HUES6 (cell line): ENCODE results near the gene MCTP1.

Experiments
- H3K27ac ChIP-seq: 2 replicates; pipeline ENCODE4 v1.7.0; 2013; ENCODE audit warnings: low read depth, mild to moderate bottlenecking, low read length, inconsistent platforms
- H3K27me3 ChIP-seq: 2 replicates; pipeline ENCODE4 v1.6.1; 2013; ENCODE audit warnings: low read length; ENCODE audit not compliant: control insufficient read depth, insufficient read depth
- H3K36me3 ChIP-seq: 2 replicates; pipeline ENCODE4 v1.6.1; 2013; ENCODE audit warnings: low read length; ENCODE audit not compliant: control insufficient read depth, insufficient read depth
- H3K4me1 ChIP-seq: 2 replicates; pipeline ENCODE4 v1.6.1; 2013; ENCODE audit warnings: low read length; ENCODE audit not compliant: control insufficient read depth, insufficient read depth
- H3K4me3 ChIP-seq: 2 replicates; pipeline ENCODE4 v1.5.1; 2013; ENCODE audit warnings: low read depth, low read length
- H3K9ac ChIP-seq: one replicate; pipeline ENCODE4 v1.6.1; 2013; ENCODE audit warnings: mild to moderate bottlenecking, low read length
- H3K9me3 ChIP-seq: 2 replicates; pipeline ENCODE4 v1.6.1; 2013; ENCODE audit warnings: low read depth, low read length; ENCODE audit not compliant: control insufficient read depth, insufficient read depth

The MCTP1 gene

DNA sequence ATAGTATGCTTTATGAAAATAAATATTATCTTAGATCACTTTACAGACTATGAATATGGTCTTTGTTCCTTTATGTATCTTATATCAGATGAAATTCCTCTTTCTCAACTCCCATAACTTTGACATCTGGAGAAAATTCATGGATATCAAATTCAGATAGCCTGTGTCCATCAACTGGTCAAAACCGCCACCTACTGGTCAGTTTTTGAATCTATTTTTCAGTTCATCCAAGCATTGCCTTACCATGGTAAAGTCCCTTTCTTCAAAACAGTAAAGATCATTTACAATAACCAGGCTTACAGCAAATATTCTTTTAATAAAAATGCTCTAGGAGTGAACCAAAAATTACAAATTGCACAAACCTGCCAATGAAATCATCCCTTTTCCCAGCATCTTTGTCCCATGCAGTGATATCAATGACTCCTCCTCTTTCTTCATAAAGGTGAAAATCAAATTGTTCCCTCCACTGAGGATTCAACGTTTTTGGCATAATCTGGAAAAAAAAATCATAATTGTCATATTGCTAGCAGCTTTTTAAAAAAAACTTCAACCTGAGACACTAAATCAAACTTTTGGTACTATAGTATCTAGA, 375.9 kb downstream of the MCTP1 start:
- Histone ChIP-seq H3K9me3 (no peaks in the 10 kb centered on the region), H3K4me1 (no peaks in the 10 kb centered on the region), H3K27me3 (no peaks in the 10 kb centered on the region), H3K36me3 (no peaks in the 10 kb centered on the region), H3K4me3 (no peak overlapping the region), H3K9ac (no peak overlapping the region), H3K27ac (no peak overlapping the region)

DNA sequence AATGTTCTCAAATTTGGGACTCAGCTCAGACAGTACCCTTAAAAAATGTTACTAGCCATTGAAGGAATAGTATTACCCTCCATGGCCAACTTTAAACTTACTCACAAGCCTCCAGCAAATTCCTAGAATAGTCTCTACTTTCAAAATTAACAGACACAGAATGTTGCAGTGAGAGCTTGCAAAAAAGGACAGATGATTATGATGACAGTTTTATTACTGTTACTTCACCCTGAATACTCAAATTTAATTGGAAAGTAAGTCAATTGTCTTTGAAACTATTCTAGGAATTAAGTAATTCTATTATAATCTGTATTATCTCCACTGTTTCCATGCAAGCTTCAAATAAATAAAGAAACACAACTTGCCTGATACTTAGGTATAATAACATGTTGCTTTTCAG, 378.1 kb downstream of the MCTP1 start:
- no peak overlapping the region for H3K4me3 ChIP-seq
- H3K9me3 ChIP-seq = no peaks in the 10 kb centered on the region
- H3K9ac ChIP-seq = no peak overlapping the region
- no peaks in the 10 kb centered on the region for H3K27me3 ChIP-seq
- H3K27ac ChIP-seq = no peak overlapping the region
- H3K36me3 ChIP-seq = no peaks in the 10 kb centered on the region
- no peaks in the 10 kb centered on the region for H3K4me1 ChIP-seq

DNA sequence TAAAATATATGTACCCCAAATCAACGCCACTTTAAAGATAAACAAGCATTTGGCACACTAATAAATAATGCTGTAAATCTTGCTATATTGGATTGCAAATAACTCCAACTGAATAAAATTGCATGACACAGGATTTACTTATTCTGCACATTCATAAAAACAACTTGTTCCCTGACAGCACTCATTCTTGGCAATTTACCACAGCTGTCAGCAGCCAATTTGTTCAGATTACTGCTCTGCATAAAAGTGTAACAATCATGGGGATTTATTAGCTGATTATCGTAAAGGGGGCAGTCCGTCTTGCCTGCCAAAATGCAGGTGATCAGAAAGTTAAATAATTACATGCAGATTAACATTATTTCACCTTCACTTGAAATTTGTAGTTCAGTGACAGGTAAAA, 381.2 kb downstream of the MCTP1 start:
- H3K4me1 ChIP-seq = no peaks in the 10 kb centered on the region
- no peaks in the 10 kb centered on the region for H3K27me3 ChIP-seq
- no peaks in the 10 kb centered on the region for H3K9me3 ChIP-seq
- no peak overlapping the region for H3K9ac ChIP-seq
- no peak overlapping the region for H3K27ac ChIP-seq
- H3K4me3 ChIP-seq = no peak overlapping the region
- no peaks in the 10 kb centered on the region for H3K36me3 ChIP-seq

DNA sequence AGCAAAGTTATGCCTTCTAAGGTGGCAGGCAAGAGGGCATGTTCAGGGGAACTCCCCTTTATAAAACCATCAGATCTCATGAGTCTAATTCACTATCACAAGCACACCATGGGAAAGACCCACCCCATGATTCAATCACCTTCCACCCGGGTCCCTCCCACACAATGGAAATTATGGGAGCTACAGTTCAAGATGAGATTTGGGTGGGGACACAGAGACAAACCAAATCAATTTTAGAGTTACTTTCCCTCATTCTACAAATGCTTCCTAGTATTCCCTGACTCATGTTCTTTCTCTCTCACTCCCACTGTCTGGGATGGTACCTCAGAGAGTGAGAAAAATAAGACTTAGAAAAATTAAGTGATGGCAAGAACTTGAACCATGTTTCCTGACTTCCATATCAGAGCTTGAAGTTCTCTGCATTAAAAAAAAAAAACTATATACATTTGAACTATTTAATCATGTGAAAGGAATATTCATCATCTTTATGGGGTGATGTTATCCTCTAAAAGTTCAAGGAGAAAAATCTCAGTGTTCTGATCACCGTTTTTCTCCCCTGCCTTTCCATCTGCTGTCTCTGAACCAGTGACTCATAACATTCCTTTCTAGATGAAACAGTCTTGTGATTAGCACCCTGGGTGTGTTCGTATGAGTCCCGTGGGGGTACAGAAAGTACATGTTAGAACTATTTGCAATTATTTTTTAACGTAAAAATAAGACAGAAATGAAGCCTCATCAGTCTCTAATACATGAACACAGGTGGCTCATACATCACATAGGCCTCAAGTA, 383.5 kb downstream of the MCTP1 start:
- no peaks in the 10 kb centered on the region for H3K4me1 ChIP-seq
- H3K36me3 ChIP-seq = no peaks in the 10 kb centered on the region
- no peak overlapping the region for H3K9ac ChIP-seq
- no peak overlapping the region for H3K4me3 ChIP-seq
- no peaks in the 10 kb centered on the region for H3K9me3 ChIP-seq
- H3K27ac ChIP-seq = no peak overlapping the region
- H3K27me3 ChIP-seq = no peaks in the 10 kb centered on the region

DNA sequence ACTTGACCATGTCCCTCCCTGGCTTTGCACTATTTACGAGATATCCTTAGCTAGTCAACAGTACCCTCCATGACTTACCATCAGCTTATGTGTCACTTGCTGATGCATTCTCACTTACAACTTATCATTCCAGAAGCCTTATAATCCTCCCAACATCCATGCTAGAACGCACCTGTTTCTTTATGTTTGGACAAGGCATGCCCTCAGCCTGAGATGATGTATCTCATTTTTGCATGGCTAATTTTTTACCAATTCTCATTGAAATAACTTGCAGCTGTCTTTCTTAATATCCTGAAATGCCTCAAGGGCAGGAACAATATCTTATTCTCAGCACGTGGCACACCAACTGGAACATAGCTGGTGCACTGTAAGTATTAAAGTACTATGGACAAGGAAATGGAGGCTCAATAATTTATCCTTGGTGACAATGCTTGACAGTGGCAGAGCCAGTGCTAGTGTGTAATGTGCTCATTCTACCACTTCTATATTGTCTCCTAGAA, 384.8 kb downstream of the MCTP1 start:
- Histone ChIP-seq H3K36me3 (no peaks in the 10 kb centered on the region), H3K4me1 (no peaks in the 10 kb centered on the region), H3K9me3 (no peaks in the 10 kb centered on the region), H3K9ac (no peak overlapping the region), H3K27me3 (no peaks in the 10 kb centered on the region), H3K27ac (no peak overlapping the region), H3K4me3 (no peak overlapping the region)

DNA sequence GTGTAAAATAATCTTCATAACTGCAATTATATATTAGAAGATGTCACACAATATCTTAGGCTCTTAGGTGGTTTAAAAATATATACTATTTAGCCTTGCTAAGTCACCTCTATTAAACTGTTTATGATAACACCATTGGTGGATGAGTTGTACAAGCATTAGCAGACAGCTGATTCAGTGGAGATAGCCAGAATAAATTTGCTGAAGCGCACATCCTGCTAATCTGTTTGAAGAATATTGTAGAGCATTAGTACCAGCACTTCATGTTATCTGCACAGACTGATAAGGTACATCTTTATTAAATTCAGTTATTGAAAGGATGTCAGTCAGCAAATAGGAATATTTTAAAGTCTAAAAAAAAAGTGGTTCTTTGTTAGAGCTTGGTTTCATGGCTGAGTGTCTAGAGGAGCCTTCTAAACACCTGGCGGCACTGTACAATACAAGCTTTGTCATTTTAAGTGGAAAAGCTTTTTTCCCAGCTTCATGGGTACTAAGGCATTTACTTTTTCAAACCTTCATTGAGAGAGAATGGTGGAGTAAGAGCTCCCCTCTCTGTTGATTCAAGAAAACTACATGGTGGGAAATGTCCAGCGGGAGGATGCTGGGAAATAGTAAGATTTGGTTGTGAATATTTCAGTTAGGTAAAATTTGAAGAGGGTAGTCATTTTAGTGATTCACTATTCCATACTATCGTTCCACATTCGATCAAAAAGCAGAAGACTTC, 391.3 kb downstream of the MCTP1 start:
- H3K36me3 ChIP-seq = no peaks in the 10 kb centered on the region
- H3K27ac ChIP-seq = no peak overlapping the region

DNA sequence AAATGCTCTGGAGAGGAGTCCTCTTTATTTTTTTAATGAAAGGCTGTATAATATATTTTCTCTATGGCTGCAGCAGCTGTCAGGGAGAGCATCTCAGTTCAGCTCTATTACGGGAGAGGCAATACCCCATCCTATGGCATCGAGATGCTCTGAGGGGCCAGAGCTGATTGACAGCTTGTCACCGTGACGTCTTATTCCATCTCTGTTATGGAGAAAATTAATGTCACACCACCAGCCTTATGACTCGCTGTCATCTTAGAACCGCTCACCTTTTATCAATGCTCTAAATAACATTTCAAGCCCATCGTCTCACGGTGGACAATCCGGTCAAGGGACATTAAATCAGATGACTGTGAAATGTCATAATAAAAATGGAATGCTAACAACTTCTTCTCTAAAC, 392.9 kb downstream of the MCTP1 start:
- no peaks in the 10 kb centered on the region for H3K4me1 ChIP-seq
- H3K27me3 ChIP-seq = no peaks in the 10 kb centered on the region
- no peak overlapping the region for H3K27ac ChIP-seq
- no peak overlapping the region for H3K9ac ChIP-seq
- no peaks in the 10 kb centered on the region for H3K36me3 ChIP-seq
- no peak overlapping the region for H3K4me3 ChIP-seq
- H3K9me3 ChIP-seq = no peaks in the 10 kb centered on the region

More for the DNA sequence above, 391.3 kb downstream of the MCTP1 start:
- no peaks in the 10 kb centered on the region for H3K27me3 ChIP-seq
- H3K9me3 ChIP-seq = no peaks in the 10 kb centered on the region
- H3K9ac ChIP-seq = no peak overlapping the region
- H3K4me3 ChIP-seq = no peak overlapping the region
- no peaks in the 10 kb centered on the region for H3K4me1 ChIP-seq

DNA sequence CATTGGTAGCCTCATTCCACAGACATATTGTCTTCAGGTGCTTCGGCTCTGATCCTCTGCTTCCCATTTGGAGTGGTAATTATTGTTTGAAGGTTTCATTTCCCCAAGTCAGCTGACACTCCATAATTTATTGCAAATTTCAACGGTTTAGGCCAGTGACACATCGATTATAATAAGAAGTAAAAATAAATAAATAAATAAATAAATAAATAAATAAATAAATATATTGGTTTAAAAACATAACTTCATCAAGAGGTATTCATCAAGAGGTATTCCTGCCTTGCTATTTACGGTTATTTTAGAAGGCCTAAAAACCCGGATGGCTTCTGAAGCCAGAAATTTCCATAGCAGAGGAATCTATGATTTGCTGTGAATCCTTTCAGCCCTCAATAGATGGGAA, 393.3 kb downstream of the MCTP1 start:
- no peaks in the 10 kb centered on the region for H3K4me1 ChIP-seq
- H3K9ac ChIP-seq = no peak overlapping the region
- H3K27me3 ChIP-seq = no peaks in the 10 kb centered on the region
- no peak overlapping the region for H3K4me3 ChIP-seq
- H3K27ac ChIP-seq = no peak overlapping the region
- H3K9me3 ChIP-seq = no peaks in the 10 kb centered on the region
- H3K36me3 ChIP-seq = no peaks in the 10 kb centered on the region

DNA sequence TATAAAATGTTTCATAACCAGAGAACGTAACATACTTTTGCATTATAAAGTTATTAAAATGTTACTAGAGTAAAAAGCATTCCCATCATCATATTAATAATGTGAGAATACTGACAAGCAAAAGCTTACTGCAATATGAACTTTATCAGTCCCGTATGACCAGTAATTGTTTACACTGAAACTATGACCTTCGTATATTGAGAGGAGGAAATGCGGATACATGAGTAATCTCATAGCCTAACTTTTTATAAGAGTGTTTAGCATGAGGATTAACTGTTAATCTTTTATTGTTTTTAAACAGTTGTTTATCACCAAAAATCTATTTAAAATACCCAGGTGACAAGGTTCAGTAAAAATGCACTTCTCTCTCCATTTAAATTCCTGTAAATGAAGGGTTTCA, 394.0 kb downstream of the MCTP1 start:
- Histone ChIP-seq H3K9me3 (no peaks in the 10 kb centered on the region), H3K9ac (no peak overlapping the region), H3K4me1 (no peaks in the 10 kb centered on the region), H3K36me3 (no peaks in the 10 kb centered on the region), H3K4me3 (no peak overlapping the region), H3K27me3 (no peaks in the 10 kb centered on the region), H3K27ac (no peak overlapping the region)

DNA sequence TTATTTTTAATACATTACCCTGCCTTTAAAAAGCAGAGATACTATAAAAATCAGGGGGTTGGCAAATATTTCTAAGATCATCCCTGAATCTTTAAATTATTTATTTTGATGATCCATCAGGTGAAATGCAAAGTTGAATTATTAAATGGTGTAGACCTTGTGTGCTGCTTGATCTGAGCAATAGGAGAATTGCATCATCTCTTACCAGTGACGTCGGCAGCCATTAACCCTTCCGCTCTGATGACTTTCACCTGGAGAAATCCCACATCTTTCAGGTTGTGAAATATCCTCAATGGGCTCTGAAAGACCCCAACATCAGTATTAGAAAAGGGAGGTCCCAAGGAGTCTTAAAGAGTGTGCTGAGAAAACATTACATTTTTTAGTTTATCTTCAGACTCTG, 396.2 kb downstream of the MCTP1 start:
- Histone ChIP-seq H3K4me3 (no peak overlapping the region), H3K9me3 (no peaks in the 10 kb centered on the region), H3K4me1 (peaks cover 4% of the 10 kb centered on the region; the same call in 1 of the 2 replicates), H3K9ac (no peak overlapping the region), H3K36me3 (no peaks in the 10 kb centered on the region), H3K27ac (no peak overlapping the region), H3K27me3 (no peaks in the 10 kb centered on the region)

DNA sequence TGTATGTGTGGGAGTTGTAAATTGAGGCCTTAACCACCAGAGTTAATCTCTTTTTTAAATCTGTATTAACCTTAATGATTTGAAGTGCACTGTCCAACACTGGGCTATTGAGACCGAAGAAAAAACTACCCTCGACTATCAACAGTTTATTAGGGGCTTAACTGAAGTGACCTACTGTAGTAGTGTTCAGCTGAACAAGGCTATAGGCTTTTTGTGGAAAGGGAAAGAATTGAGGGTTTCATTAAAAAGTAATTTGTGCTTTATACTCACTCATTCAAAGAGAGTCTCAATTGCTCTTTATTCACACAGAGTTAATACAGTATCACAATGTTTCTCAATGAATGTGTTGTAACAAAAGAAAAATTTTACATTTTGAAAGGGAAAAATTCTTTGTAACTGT, 399.0 kb downstream of the MCTP1 start:
- H3K4me3 ChIP-seq = no peak overlapping the region
- H3K27ac ChIP-seq = no peak overlapping the region
- no peaks in the 10 kb centered on the region for H3K27me3 ChIP-seq
- H3K4me1 ChIP-seq = peaks cover 4% of the 10 kb centered on the region; the same call in 1 of the 2 replicates
- no peak overlapping the region for H3K9ac ChIP-seq
- no peaks in the 10 kb centered on the region for H3K36me3 ChIP-seq
- H3K9me3 ChIP-seq = no peaks in the 10 kb centered on the region
